Pancreas (tissue), 10 donors: Measurements from ENCODE around the gene ELOF1. TPM values are rescaled to one million over a fixed set of nuclear protein-coding genes. Genes with fewer than 3 reads are reported as not detected.

Experiments
- ATAC-seq, 4 donors: fragments of 200-7000 bp; cut with Tn5 transposase; one replicate each; pipeline versions ENCODE4 v1.8.0 to v1.9.1; 2020; ENCODE audit warnings: mild to moderate bottlenecking in 4 of 4, moderate library complexity in 4 of 4
- DNase-seq, 6 donors: peaks; one replicate each; pipeline ENCODE4 v3.0.0-alpha.2; 2020
- FAIRE-seq: peaks from 2 replicates; lab custom pipeline; 2012; peaks lifted over from hg19 to GRCh38; lab: Jason Lieb, UNC
- H3K27ac ChIP-seq, 4 donors: fragments of 200-600 bp; sonication (generic); 1 replicate in 3 of 4; 2 replicates in 1 of 4; pipeline versions ENCODE4 v1.5.0 to v1.8.0; 2020
- H3K27me3 ChIP-seq, 4 donors: fragments of 200-600 bp; one replicate each; pipeline ENCODE4 v1.8.0; 2021
- H3K36me3 ChIP-seq, 3 donors: fragments of 200-600 bp; sonication (generic) in 1 of 3; one replicate each; pipeline versions ENCODE4 v1.5.0 to v1.8.0; 2020 to 2021
- H3K4me1 ChIP-seq, 3 donors: fragments of 200-600 bp; one replicate each; pipeline ENCODE4 v1.8.0; 2021
- H3K4me3 ChIP-seq, 4 donors: fragments of 200-600 bp; sonication (generic) in 2 of 4; one replicate each; pipeline versions ENCODE4 v1.5.0 to v1.8.0; 2020 to 2021
- H3K9me3 ChIP-seq, 4 donors: fragments of 200-600 bp; one replicate each; pipeline ENCODE4 v1.8.0; 2021
- WGBS, 2 donors: extraction: QIAGEN DNeasy Blood & Tissue Kit; methylation state at CpG; one replicate each; pipeline ENCODE4 v1.1.7; 2013; 5-methylcytosine and 5-hydroxymethylcytosine counted together
- intact Hi-C, 3 donors: fragments of 100-400 bp; cut with DNase I; formaldehyde crosslinking; loops; one replicate each; pipeline versions ENCODE4 v1.11.1 to v1.14.2; 2022
- polyA plus RNA-seq, 2 donors: library from polyadenylated mRNA; stranded (reverse); fragments of 200-250 nt; gene quantifications; one replicate each; pipeline ENCODE4 v1.2.3, GENCODE V29; 2013
- total RNA-seq, 6 donors: library from RNA; stranded (reverse); fragmentation: NEBNext Ultra II Directional in 4 of 6; extraction: Animal tissue kit (Norgen Biotek cat#: 25700) in 4 of 6; gene quantifications; one replicate each; pipeline versions ENCODE4 v1.2.1 to v1.2.4, GENCODE V29; 2021 to 2023
- TF ChIP-seq, protein P1 (sequence below), 4 donors: fragments of 200-600 bp; sonication (generic) in 3 of 4; IDR thresholded peaks; one replicate each; pipeline versions ENCODE4 v1.5.0 to v1.8.0; 2021; ENCODE audit warnings: antibody characterized with exemption in 4 of 4
- donor health status: healthy with polysubstance abuse.
- donor health status: DM: no; HTN: no; CAD: no; lungs with moderate emphysema.
- donor health status: DM: no; HTN: no; CAD: no.
- donor health status: control.
- donor health status: control.
- donor health status: Bipolar disorder and iron deficiency.
- donor health status: DM: yes; HTN: yes; CAD: no.
- donor health status: DM: no; HTN: no; CAD: no.
- donor health status: DM: no; HTN: no; CAD: no.
- donor health status: DM: yes; HTN: yes; CAD: no.

ELOF1 gene
- total and polyA plus RNA-seq, 8 donors: 25.0 to 63.4 (median 33.5) TPM

DNA sequence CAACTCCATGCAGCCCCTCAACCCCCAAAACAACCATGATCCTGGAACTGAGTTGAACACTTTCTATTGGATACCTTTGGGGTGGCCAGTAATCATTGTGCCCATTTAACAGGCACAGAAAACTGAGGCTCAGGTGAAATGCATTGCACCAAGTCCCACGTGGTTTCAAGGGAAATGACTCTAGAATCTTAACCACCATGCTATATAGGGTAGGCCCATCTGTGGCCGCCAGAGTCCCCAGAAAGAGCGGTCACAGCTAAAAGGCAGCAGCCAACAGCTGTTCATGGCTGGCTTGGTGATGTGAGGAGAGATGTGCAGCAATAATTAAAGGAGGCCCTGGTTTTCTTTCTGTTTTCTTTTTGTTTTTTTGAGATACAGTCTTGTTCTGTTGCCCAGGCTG, 17.8 kb downstream of the ELOF1 start:
- intact Hi-C loops: no loop called here
- TF ChIP-seq, protein P1, sequence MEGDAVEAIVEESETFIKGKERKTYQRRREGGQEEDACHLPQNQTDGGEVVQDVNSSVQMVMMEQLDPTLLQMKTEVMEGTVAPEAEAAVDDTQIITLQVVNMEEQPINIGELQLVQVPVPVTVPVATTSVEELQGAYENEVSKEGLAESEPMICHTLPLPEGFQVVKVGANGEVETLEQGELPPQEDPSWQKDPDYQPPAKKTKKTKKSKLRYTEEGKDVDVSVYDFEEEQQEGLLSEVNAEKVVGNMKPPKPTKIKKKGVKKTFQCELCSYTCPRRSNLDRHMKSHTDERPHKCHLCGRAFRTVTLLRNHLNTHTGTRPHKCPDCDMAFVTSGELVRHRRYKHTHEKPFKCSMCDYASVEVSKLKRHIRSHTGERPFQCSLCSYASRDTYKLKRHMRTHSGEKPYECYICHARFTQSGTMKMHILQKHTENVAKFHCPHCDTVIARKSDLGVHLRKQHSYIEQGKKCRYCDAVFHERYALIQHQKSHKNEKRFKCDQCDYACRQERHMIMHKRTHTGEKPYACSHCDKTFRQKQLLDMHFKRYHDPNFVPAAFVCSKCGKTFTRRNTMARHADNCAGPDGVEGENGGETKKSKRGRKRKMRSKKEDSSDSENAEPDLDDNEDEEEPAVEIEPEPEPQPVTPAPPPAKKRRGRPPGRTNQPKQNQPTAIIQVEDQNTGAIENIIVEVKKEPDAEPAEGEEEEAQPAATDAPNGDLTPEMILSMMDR (IDR thresholded peaks at IDR 0.05): no peak
- 69 to 81% methylated on average over 3 of the region's 3 CpGs for WGBS, 2 donors
- ATAC-seq (no peak), FAIRE-seq (no peak), DNase-seq (no peak)
- no peaks in the 10 kb centered on the region for H3K9me3 ChIP-seq
- H3K27me3 ChIP-seq: no peaks in the 10 kb centered on the region
- no peaks in the 10 kb centered on the region for H3K36me3 ChIP-seq
- H3K27ac ChIP-seq: no peak overlapping the region
- no peaks in the 10 kb centered on the region for H3K4me1 ChIP-seq
- no peak overlapping the region for H3K4me3 ChIP-seq

GRCh38 chr19:11540645-11541044, 18.4 kb downstream of the ELOF1 start:
- DNase-seq: no peak
- Histone ChIP-seq H3K4me3 (no peak overlapping the region), H3K36me3 (no peaks in the 10 kb centered on the region), H3K27me3 (no peaks in the 10 kb centered on the region), H3K27ac (no peak overlapping the region), H3K9me3 (no peaks in the 10 kb centered on the region), H3K4me1 (no peaks in the 10 kb centered on the region)
- intact Hi-C loops: no loop called here
- WGBS, 2 donors: 42 to 51% methylated on average over 5 of the region's 5 CpGs
- TF ChIP-seq, protein P1 (IDR thresholded peaks at IDR 0.05): no peak
- no peak for FAIRE-seq
- no peak for ATAC-seq

DNA sequence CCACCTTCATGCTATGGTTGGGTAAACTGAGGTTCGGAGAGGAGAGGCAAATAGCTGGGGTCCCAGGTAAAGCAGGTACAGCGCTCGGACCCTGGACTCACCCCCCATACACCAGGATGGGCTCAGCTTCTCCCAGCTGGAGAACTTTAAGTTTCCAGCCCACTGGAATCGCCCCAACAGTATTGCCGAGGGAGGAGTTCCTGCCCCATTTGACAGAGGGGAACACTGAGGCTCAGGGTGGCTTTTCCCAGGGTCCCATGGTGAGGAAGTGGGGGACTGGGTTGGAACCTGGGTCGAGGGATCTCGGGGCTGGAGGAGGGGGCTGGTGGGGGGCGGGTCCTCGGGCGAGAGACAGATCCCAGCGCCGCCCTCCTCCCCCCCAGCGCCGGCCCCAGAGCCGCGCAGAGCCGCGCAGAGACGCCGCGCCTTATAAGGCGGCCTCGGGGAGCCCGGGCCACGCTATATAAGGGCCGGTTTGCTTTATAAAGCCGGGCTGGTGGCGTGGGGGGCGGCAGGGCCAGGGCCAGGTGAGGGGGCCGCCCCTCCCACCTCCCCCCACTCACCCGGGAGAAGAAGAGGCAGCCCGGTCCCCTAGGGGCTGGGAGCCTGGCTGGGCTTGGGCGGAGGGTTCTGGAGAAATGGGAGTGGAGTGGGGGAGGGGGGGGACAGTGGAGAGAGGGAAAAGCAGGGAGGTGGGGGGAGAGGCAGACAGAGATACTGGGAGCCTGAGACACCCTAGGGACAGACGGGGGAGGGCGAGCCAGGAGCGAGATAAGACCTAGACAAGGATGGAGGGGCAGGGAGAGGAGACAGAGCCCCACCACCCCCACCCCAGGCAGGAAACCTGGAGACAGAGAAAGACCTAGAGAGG, 19.3 kb downstream of the ELOF1 start:
- no peak overlapping the region for H3K27ac ChIP-seq
- H3K4me3 ChIP-seq: no peak overlapping the region
- ATAC-seq (no peak), FAIRE-seq (no peak), DNase-seq (no peak)
- H3K9me3 ChIP-seq: no peaks in the 10 kb centered on the region
- H3K27me3 ChIP-seq: no peaks in the 10 kb centered on the region
- intact Hi-C loops: no loop called here
- no peaks in the 10 kb centered on the region for H3K36me3 ChIP-seq
- TF ChIP-seq, protein P1 (IDR thresholded peaks at IDR 0.05): no peak
- 12 to 13% methylated on average over 25 to 35 of the region's 36 CpGs for WGBS, 2 donors
- no peaks in the 10 kb centered on the region for H3K4me1 ChIP-seq

DNA sequence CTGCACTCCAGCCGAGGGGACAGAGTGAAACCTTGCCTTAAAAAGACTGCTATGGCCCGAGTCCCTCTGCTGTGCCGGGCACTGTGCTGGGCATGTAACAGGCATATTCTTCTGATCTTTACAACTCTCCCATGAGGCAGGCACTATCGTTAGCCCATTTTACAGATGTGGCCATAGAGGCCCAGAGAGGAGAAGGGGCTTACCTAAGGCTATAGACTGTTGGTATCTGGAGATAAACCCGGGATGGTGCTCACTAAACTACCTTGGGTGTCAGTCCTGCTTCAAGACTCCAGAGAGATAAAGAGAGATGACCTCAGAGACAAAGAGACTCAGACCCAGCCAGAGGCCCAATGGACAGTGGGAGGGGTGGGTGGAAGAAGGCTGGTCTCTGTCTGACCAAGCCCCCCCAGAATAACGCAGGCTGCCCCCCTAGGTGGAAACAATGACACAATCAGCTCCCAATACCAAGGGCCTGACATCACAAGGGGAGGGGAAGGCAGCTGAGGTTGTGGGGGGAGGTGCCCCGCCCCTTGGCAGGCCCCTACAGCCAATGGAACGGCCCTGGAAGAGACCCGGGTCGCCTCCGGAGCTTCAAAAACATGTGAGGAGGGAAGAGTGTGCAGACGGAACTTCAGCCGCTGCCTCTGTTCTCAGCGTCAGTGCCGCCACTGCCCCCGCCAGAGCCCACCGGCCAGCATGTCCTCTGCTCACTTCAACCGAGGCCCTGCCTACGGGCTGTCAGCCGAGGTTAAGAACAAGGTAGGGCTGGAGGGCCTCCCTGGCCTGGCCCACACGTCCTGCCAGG, 20.6 kb downstream of the ELOF1 start, which contains the start of gene CNN1:
TSS of gene CNN1 (plus strand) at position 620 of the 805 bp plus-strand sequence. CDS start at position 697, 77 bp downstream.
- ATAC-seq (peak in 1 of 4 donors; percentile 5), FAIRE-seq (no peak), DNase-seq (no peak)
- 41 to 48% methylated on average over 21 of the region's 21 CpGs for WGBS, 2 donors
- H3K36me3 ChIP-seq: no peaks in the 10 kb centered on the region
- H3K4me3 ChIP-seq: no peak within 1 kb of the TSS
- intact Hi-C loops: no loop called here
- H3K9me3 ChIP-seq: no peaks in the 10 kb centered on the region
- no peaks in the 10 kb centered on the region for H3K4me1 ChIP-seq
- H3K27me3 ChIP-seq: no peaks in the 10 kb centered on the region
- H3K27ac ChIP-seq: no peak within 1 kb of the TSS
- TF ChIP-seq, protein P1 (IDR thresholded peaks at IDR 0.05): no peak
